Calu3 (cell line): ENCODE data around the gene SLC22A31. TPM values are rescaled to one million over a fixed set of nuclear protein-coding genes. Genes with fewer than 3 reads are reported as not detected.
A peak's percentile ranks its signal among the peaks of the same experiment; 100 is the strongest.

Experiments
- BruUV-seq: library from RNA; stranded (reverse); fragments of 400-500 nt; replicated peaks from 2 replicates; lab custom pipeline; 2021; lab: Mats Ljungman, UMichigan
- CTCF ChIA-PET: fragments of 300-600 bp; sonication (Branson Sonifier 250); formaldehyde crosslinking; loops from one replicate; lab custom pipeline; 2022; ENCODE audit warnings: antibody characterized with exemption; lab: Charles Lee
- DNase-seq: peaks from one replicate; pipeline ENCODE4 v3.0.0; 2022
- H3K27ac Mint-ChIP-seq: one replicate; pipeline ENCODE4 v1.8.0; 2022; ENCODE audit warnings: mixed read lengths; ENCODE audit not compliant: unreplicated experiment
- H3K27me3 Mint-ChIP-seq: one replicate; pipeline ENCODE4 v1.8.0; 2022; ENCODE audit warnings: mixed read lengths; ENCODE audit not compliant: unreplicated experiment
- H3K36me3 Mint-ChIP-seq: one replicate; pipeline ENCODE4 v1.8.0; 2022; ENCODE audit warnings: mild to moderate bottlenecking, moderate library complexity, mixed read lengths; ENCODE audit not compliant: insufficient read depth, unreplicated experiment
- H3K4me1 Mint-ChIP-seq: one replicate; pipeline ENCODE4 v1.8.0; 2022; ENCODE audit warnings: mild to moderate bottlenecking, low read depth, mixed read lengths; ENCODE audit not compliant: unreplicated experiment
- H3K4me3 Mint-ChIP-seq: one replicate; pipeline ENCODE4 v1.8.0; 2022; ENCODE audit warnings: mild to moderate bottlenecking, low read depth, moderate library complexity, mixed read lengths; ENCODE audit not compliant: unreplicated experiment
- H3K9me3 Mint-ChIP-seq: one replicate; pipeline ENCODE4 v1.8.0; 2022; ENCODE audit warnings: low read depth, mixed read lengths; ENCODE audit not compliant: unreplicated experiment
- CTCF ChIP-seq: fragments of 200-600 bp; IDR thresholded peaks from one replicate; pipeline ENCODE4 v1.8.0; 2022; ENCODE audit warnings: antibody characterized with exemption; ENCODE audit not compliant: unreplicated experiment
- intact Hi-C: fragments of 100-400 bp; cut with micrococcal nuclease; formaldehyde crosslinking; loops from one replicate; pipeline ENCODE4 v1.10.0; 2022; ENCODE audit not compliant: unreplicated experiment
- total RNA-seq: library from RNA; stranded (reverse); gene quantifications from 2 replicates; pipeline ENCODE4 v1.2.3, GENCODE V29; 2022

SLC22A31 gene
- total RNA-seq, 1 experiment from 2014 or later: 0.52 TPM

- H3K9me3 Mint-ChIP-seq: no peaks in the 10 kb centered on the region
- CTCF ChIA-PET: interaction anchor here (0.6 kb wide), 1 partner anchor 31 kb away, joined by 3 read pairs; the partner anchor contains the start of gene CDH15
- peaks cover 49% of the 10 kb centered on the region for H3K27me3 Mint-ChIP-seq
- BruUV-seq: no TSS peak
- H3K4me3 Mint-ChIP-seq: peak overlapping the region; percentile 67
- peaks cover 11% of the 10 kb centered on the region for H3K36me3 Mint-ChIP-seq
- no peak for TF ChIP-seq CTCF
- intact Hi-C loops: no loop called here
- peaks cover 10% of the 10 kb centered on the region for H3K4me1 Mint-ChIP-seq
- H3K27ac Mint-ChIP-seq: peak overlapping the region; percentile 49
- DNase-seq: no peak
Observed at GRCh38 chr16:89202422-89203215, 2.3 kb upstream of the SLC22A31 start.

- no peaks in the 10 kb centered on the region for H3K9me3 Mint-ChIP-seq
- H3K27me3 Mint-ChIP-seq: peaks cover 49% of the 10 kb centered on the region
- no peak overlapping the region for H3K27ac Mint-ChIP-seq
- CTCF ChIA-PET: interaction anchor here (0.6 to 0.9 kb wide), 2 partner anchors 14 to 31 kb away, joined by 3 to 5 read pairs; partner anchors contain the start of gene CDH15
- peaks cover 10% of the 10 kb centered on the region for H3K4me1 Mint-ChIP-seq
- peaks cover 11% of the 10 kb centered on the region for H3K36me3 Mint-ChIP-seq
- no peak for TF ChIP-seq CTCF
- H3K4me3 Mint-ChIP-seq: peak overlapping the region; percentile 67
- DNase-seq: peak; percentile 95
- no TSS peak for BruUV-seq
- intact Hi-C loops: no loop called here
Observed at GRCh38 chr16:89201439-89202377, 1.4 kb upstream of the SLC22A31 start.

- DNase-seq: no peak
- Mint-ChIP-seq H3K4me1 (peaks cover 10% of the 10 kb centered on the region), H3K27ac (no peak overlapping the region), H3K36me3 (peaks cover 11% of the 10 kb centered on the region), H3K4me3 (no peak overlapping the region), H3K27me3 (peaks cover 49% of the 10 kb centered on the region), H3K9me3 (no peaks in the 10 kb centered on the region)
- BruUV-seq: no TSS peak
- no peak for TF ChIP-seq CTCF
- intact Hi-C loops: no loop called here
- CTCF ChIA-PET: interaction anchor here (0.6 to 0.9 kb wide), 2 partner anchors 15 to 30 kb away, joined by 3 to 5 read pairs; partner anchors contain the start of gene CDH15
Observed at GRCh38 chr16:89200850-89201411, 594 bp upstream of the SLC22A31 start.
